GM18858 (cell line): Measurements from ENCODE around the gene SNX32.

ENCODE experiments used
- ATAC-seq: cut with Tn5 transposase; IDR thresholded peaks from one replicate; pipeline ENCODE4 v1.9.1; 2021; ENCODE audit not compliant: unreplicated experiment

The SNX32 gene

DNA sequence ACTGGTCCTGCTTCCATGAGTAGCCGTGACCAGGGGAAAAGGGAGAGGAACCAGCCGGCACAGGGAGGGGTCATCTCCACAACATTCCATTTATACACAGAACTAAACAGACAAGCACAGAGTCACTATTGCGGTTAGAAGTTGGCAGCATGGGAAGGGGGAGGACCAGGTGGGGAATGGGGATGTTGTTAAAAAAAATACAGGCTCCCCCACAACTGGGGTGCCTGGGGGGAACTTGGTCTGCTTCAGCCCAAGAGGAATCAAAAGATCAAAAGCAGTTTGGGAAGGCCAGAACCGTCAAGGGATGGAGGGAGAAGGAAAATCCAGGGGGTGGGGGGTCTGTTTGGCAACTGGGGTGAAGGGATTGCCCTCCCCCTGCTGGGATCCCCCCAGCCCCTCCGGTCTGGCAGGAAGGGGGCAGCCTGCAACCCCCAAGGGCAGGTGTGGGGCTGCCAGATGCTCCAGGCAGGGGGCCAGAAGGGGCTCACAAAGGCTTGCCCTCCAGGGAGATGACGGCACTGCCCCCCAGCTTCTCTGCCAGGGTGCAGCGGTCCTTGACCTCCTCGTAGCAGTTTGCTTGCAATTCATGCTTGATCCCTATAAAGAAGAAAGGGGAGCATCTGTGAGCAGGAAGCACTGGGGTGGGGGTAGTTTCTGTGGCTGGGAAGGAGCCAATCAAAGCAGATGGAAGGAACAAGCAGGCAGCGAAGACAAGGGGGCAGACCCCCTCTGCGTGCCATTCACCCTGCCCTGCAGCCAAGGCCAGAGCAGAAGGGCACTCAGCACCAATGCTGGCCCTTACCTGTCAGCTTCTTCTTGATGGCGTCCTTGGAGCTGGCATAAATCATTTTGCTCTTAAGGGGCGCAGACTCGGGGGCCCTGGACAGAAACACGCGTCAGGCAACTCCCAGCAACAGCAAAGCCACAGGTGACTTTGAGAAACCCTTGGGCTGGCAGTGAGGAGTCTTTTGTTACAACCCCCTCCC lies 21.4 kb downstream of the SNX32 start:
- ATAC-seq, result no peak

DNA sequence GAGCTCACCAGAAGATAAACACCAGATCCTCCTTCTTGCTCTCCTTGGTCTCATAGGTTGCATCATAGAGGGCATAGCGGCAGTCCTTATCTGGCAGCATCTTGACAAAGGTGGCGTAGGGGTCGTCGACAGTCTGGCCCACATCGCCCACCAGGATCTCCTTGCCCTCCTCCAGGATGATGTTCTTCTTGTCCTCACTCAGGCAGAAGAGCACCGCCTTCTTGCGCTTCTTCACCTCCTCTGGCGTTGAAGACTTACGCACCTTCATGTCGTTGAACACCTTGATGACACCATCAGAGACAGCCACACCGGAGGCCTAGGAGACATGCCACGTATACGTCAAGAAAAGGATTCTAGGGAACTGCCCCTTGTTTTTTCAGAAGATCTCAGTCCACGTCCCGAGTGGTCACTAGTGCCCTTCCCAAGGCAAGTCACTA lies 22.2 kb downstream of the SNX32 start:
- ATAC-seq, result no peak

DNA sequence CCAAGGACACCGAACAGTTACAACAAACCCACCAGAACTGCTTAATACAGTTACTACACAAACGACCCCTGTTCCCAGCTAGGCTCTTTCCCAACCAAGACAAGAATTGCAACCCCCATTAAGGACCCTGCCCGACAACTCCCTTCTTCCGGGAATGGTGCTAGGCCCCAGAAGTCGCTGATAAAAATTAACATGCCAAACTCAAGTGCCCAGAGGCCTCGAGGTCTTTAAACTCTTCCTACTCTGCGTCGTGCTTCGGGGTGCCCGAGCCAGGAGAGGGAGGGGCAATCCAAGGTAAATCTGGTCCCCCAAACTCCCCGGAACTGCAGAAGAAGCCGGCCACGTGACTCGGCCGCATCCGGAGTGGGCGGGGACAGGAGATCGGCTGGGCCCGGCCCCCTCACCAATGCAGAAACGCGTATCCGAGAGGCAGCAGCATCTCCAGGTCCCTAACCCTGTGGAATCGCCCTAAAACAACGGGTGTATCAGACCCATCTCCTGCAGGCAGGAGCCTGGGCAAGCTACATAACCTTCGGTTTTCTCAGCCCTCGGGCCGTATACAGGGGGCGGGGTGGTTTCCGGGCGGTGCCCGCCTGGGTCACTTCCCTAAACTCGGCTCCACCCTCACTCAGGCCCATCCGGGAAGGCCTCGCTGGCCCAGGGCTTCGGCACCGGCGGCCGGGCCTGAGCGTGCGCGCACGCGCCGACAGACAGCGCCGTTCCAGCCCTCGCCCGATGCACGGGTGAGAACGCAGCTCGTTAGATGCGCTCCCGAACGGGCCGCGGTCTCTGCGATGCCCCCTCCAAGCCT lies 23.1 kb downstream of the SNX32 start:
- ATAC-seq, result no peak

DNA sequence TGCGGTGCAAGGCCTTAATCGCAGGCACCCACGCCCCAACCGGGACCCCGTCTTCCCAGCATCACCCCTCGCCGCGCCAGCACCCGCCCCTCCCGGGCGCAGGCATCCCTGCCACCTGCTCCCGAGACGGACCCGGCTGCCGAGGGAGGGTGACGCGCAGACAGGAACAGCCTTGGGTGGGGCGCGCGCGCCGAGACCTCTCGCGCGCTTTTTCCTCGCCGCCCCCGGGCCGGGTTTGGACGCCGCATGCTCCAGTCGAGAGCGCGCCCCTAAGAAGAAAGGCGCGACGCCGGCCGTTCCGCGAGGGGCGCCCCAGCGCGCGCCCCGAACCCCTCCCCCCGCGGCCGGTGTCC lies 23.7 kb downstream of the SNX32 start:
- no peak for ATAC-seq

DNA sequence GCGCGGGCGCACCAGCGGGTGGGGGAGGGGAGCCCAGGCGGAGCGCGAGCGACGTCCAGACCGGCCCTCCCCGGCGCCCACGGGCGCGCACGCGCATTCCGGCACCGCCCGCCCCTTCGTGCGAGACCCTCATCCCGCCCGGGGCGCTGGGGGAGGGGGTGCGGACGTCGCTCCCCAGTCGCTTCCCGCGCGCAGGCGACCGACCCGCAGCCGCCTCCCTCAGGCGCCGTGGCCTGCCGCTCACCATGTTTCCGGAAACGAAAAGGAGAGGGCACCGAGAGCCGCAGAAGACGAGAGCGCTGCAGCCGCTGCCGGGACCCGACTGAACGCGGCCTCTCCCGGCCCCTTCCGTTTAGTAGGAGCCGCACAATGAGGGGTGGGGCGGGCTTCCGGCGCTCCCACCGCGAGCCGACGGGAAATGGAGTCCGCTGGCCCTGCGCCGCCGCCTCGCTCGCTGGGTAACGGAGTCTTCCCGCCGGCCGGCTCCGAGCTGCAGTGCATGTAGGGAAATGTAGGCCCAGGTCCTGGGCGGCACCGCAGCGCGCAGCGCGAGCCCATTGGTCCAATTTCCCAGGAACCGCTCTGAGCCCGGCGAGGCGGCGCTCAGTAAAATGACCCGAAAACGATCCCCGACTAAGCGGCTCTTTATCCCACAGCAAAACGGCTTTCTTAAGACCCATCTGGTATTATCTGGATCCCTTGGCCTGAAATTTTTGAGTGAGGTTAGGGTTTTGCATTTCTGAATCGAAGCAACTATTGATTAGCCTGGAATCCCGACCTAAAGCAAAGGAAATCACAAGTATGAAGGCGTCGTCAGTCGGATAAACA lies 24.3 kb downstream of the SNX32 start, which contains the start of gene CFL1:
Gene CFL1, minus strand, starts transcription at position 328 of the 828 bp plus-strand sequence. Its CDS starts 81 bp downstream, at position 247.
- no peak for ATAC-seq

DNA sequence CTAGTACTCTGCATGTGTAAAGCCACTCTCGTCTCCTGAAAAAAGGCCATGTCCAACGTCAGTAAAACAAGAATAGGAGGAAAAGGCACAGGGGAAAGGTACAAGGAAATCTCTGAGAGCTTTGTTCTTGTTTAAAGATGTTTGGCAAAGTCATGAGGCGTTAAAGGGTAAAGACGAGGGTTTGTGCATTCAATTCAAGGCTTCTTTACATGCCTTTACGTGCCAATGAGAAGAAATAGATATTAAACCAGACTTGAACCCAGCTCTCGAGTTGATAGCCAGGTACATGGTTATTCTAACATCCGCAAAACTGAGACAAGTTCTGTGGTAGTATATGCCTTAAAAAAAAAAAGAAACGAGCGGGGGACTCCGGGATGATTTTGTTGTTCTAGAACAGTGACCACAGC lies 24.9 kb downstream of the SNX32 start:
- ATAC-seq, result no peak

DNA sequence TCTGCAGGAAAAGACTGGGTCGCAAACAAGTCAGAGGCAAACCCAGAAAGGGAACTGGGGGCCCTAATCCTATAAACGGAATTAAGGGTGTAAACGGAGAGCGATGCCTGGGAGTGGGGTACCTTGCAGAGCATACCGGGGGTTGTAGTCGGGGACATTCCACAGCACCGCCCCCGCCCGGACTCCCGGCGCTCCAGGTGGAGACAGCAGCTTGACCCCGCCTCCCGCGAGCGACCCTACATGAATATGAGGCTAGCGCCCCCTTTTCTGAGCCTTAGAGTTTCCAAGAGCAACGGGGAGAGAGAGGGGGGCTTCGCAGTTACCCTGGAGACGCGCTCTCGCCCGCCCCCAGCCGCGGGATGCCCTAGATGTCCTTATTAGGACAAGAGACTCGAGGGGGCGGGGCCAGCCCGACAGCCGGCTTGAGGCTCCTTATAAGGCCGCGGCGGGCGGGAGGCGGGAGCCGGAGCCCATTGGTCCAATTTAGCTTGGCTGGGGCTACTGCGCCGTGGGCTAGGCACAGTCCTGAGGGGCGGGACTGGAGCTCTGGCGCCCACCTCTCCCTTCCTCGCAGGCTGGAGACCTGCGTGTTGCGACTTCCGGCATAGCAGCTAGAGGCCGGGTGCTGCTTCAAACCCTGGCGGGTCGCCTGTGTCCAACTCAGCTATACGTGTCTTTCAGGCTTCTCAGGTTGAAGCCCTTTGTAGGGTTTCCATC lies 25.5 kb downstream of the SNX32 start:
- peak; percentile 52 for ATAC-seq

DNA sequence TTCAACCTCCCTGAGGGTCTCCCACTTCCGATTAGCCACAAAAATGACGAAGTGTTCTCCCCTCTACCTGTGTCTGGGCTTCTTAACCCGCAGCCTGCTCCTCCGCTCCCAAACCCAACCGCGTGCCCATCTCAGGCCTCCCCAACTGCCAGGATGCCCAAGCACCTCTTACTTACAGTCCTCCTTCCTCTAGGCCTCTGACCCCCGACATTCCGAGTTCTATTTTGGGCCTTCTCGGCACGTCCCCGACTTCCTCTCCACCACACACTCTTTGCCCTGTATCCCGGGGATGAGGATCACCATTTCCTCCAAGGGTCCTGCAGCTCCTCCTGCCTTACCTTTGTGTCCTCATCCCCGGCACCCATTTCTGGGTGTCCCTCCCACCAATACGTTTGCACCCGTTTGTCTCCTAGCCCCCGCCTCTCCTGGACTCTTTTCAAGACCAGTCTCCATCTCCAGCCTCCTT lies 26.1 kb downstream of the SNX32 start:
- ATAC-seq, result no peak

DNA sequence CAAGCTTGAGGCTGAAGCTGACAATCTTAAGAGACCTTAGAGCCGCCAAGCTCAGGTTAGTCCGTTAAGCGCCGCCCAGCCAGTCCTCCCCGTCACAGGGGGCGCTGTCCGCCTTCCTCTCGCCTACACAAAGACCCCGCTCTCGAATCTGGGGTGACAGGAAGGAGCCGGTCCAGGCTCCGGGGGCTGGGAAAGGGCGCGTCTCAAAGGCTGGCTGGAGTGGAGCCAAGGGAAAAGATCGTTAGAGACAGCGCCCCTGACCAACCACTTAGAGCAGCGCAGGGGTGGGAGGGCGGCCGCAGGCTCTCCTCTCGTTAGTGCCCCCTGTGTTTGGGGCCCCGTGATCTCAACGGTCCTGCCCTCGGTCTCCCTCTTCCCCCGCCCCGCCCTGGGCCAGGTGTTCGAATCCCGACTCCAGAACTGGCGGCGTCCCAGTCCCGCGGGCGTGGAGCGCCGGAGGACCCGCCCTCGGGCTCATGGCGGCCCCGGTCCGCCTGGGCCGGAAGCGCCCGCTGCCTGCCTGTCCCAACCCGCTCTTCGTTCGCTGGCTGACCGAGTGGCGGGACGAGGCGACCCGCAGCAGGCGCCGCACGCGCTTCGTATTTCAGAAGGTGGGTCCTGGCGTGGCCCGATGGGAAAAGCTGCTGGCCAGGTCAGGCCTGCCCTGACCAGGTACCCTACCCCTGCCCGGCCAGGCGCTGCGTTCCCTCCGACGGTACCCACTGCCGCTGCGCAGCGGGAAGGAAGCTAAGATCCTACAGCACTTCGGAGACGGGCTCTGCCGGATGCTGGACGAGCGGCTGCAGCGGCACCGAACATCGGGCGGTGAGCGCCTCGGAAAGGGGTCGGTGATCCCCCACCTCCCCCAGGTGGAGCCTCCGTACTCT lies 26.8 kb downstream of the SNX32 start, which contains the start of gene MUS81:
Gene MUS81, plus strand, starts transcription at position 156 of the 887 bp plus-strand sequence. Its CDS starts 321 bp downstream, at position 477.
- ATAC-seq, result no peak

DNA sequence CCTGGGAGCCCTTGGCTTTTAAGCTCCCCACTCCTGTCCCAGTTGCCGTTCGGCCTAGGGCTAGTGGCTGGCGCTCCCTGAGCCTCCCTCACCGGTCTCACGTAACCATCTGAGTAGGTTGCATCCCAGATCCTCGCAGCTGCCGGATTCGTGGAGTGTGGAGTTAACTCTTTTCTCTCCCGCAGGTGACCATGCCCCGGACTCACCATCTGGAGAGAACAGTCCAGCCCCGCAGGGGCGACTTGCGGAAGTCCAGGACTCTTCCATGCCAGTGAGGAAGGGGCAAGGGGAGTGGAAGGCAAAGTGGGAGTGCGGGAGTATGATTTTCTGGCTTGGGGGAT lies 27.4 kb downstream of the SNX32 start:
- ATAC-seq, result no peak

DNA sequence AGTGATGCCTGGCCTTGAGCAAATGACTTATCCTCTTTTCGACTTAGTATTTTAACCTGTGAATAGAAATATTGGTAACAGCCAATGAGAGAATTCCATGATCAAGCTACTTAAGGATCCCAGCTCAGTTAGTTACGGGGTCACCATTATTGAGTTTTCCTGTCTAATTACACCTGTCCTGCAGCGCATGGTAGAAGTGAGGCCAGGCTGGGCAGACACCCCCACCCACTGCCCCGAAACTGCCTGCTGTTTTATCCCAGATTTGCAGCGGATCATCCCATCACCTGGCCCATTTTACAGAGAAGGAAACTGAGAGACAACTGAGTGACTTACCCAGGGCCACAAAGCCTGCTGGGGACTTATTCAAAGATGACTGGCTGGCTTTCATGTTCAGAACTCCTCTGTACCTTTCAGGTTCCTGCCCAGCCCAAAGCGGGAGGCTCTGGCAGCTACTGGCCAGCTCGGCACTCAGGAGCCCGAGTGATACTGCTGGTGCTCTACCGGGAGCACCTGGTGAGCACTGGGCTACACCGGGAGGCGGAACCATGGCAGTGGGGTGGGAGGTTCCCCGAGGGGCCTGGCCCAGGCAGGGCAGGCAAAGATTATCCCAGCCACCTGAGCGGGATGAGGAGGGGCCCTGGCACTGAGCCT lies 27.9 kb downstream of the SNX32 start:
- ATAC-seq, result no peak

DNA sequence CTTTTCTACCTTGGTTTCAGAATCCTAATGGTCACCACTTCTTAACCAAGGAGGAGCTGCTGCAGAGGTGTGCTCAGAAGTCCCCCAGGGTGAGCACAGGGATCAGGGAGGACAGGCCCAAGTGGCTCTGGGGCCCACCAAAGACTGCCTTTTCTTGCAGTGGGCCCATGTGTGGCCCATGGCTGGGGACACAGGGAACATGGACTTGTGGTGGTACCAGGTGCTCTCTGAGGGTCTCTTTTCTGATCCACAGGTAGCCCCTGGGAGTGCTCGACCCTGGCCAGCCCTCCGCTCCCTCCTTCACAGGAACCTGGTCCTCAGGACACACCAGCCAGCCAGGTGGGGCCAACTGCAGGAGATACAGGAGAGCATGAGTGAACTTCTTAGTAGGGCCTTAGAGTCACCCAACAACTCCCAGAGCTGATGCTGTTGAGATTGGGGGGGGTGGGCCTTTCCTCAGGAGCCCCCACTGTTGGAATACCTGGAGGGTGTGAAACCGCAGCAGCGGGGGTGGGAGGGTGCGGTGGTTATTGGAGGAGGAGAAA lies 28.5 kb downstream of the SNX32 start:
- no peak for ATAC-seq

DNA sequence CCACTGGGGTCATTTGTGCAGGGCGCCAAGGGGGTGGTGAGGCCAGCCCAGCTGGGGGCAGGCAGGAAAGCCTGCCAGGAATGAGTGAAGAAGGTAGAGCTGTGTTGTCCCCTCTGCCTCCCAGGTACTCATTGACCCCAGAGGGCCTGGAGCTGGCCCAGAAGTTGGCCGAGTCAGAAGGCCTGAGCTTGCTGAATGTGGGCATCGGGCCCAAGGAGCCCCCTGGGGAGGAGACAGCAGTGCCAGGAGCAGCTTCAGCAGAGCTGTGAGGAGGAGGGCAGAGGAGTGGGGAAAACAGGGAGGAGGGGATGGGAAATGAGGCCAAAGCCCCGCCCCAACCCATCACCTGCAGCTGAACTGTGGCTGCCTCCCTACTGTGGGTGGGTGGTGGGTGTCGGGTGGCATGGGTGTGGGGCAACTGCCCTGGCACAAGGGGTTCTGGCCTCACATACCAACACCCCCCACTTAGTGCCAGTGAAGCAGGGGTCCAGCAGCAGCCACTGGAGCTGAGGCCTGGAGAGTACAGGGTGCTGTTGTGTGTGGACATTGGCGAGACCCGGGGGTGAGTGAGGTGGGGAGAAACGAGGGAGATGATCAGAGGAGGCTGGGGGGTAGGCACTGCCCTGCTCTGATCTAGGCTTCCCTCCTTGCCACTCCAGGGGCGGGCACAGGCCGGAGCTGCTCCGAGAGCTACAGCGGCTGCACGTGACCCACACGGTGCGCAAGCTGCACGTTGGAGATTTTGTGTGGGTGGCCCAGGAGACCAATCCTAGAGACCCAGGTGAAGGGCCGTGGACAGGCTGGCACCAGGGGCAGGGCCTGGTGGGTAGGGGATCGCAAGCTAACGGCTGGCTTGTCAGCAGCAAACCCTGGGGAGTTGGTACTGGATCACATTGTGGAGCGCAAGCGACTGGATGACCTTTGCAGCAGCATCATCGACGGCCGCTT lies 29.5 kb downstream of the SNX32 start:
- ATAC-seq, result no peak

DNA sequence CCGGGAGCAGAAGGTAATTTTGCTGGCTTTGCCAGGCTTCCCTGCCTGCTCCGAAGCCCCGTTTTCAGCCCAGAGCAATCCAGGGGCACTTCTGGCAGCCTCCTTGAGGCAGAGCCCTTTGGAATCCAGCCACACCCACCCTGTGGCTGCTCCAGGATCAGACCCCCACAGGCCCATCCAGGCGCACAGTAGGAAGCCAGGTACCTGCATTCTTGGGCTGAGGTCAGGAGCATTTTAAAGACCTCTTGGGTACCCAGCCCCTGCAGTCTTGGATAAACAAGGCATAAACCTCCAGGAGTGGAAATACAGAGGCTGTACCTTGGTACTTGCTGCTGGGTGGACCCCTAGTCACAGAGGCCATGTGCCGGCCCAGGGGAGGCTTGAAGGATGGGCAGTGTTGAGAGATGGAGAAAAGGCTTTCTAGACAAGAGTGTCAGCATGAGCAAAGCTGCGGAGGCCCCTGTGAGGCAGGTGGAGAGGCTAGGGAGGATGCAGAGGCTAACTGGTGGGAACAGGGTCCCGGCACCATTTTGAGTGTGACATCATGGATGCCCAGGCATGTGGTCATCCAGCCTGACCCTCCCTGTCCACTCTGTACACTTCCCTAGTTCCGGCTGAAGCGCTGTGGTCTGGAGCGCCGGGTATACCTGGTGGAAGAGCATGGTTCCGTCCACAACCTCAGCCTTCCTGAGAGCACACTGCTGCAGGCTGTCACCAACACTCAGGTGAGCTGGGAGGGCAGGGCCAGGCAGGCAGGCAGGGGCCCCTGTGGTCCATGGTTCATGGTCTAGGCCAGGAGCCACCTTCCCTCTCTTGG lies 30.3 kb downstream of the SNX32 start:
- no peak for ATAC-seq

DNA sequence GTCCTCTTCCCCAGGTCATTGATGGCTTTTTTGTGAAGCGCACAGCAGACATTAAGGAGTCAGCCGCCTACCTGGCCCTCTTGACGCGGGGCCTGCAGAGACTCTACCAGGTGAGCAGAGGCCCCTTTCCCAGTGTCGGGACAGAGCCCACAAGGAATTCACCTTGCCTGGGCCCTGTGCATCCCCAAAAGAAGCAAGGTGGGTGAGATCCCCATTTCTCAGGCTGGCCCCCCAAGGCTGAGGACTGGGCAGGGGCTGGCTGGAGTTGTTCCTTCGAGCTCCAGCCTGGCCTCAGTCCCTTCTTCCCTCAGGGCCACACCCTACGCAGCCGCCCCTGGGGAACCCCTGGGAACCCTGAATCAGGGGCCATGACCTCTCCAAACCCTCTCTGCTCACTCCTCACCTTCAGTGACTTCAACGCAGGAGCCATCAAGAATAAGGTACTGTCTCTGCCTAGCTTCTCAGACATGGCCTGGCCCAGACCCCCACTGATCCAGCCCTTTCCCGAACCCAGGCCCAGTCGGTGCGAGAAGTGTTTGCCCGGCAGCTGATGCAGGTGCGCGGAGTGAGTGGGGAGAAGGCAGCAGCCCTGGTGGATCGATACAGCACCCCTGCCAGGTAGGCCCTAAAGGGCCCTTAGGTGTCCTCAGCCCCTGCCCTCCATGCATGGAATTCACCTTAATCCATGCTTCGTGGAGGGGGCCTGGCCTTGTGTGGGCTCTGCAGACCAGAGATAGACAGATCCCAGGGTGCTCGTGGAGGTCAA lies 31.1 kb downstream of the SNX32 start:
- ATAC-seq, result no peak
